ENCODE results near the gene ZFP36L1.

DNA sequence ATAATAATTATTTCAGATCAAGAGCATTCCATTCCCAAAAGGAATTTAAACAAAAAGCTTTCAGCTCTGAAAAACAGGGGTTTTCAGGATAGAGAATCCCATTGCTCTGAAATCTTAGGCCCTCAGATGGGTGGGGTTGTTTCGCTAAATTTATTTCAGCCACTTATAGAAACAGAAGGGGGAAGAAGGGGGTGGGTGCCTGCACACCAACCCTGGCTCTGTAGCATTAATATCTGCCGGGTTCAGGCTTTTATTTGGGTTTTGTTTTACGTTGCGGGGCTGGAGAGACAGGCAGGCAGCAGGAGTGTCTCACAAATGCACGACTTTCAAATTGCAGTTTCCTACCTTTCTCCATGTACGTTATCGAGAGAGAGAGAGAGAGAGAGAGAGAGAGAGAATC, 12.5 kb upstream of the ZFP36L1 start:
- TF ChIP-seq EP300 (conservative IDR thresholded peaks at IDR 0.05; ENCODE audit: poor library complexity, severe bottlenecking) (no peak), MXI1 (conservative IDR thresholded peaks at IDR 0.05; ENCODE audit: poor library complexity, severe bottlenecking) (no peak), CTCF (IDR thresholded peaks at IDR 0.05; ENCODE audit: poor library complexity, severe bottlenecking) (no peak), RAD21 (conservative IDR thresholded peaks at IDR 0.05) (no peak), EZH2 (IDR thresholded peaks at IDR 0.05; ENCODE audit: borderline replicate concordance, insufficient read depth, low read length, poor library complexity, severe bottlenecking) (no peak), POLR2AphosphoS5 (IDR thresholded peaks at IDR 0.05) (no peak)

All from neural cell (in vitro differentiated cells).